ENCODE data around the gene AGFG2. TPM values are rescaled to one million over a fixed set of nuclear protein-coding genes. Genes with fewer than 3 reads are reported as not detected.
"Not testable (repeated sequence)": the region's sequence is repeated elsewhere in the genome, so short reads cannot be mapped to it uniquely, and the experiment has no call there.

AGFG2 gene
- total RNA-seq, 1 donor from 2014 or later = 74.2 TPM

- no peak for DNase-seq (ENCODE audit: low read depth in 2 of 2)
Observed at GRCh38 chr7:100520138-100520537, 18.9 kb upstream of the AGFG2 start.

GRCh38 chr7:100521076-100521475 lies 17.9 kb upstream of the AGFG2 start:
- no peak for DNase-seq (ENCODE audit: low read depth in 2 of 2)

GRCh38 chr7:100521909-100522593 lies 17.0 kb upstream of the AGFG2 start:
- DNase-seq (ENCODE audit: low read depth in 2 of 2) = not testable (repeated sequence)

- DNase-seq (ENCODE audit: low read depth in 2 of 2) = not testable (repeated sequence)
Observed at GRCh38 chr7:100523192-100523591, 15.8 kb upstream of the AGFG2 start.

- not testable (repeated sequence) for DNase-seq (ENCODE audit: low read depth in 2 of 2)
Observed at GRCh38 chr7:100528108-100528866, 10.7 kb upstream of the AGFG2 start.

GRCh38 chr7:100532165-100533022 lies 6.6 kb upstream of the AGFG2 start:
- DNase-seq (ENCODE audit: low read depth in 2 of 2) = peak in 1 of 2 donors; percentile 28

GRCh38 chr7:100535982-100536381 lies 3.0 kb upstream of the AGFG2 start:
- not testable (repeated sequence) for DNase-seq (ENCODE audit: low read depth in 2 of 2)

GRCh38 chr7:100536695-100537094 lies 2.3 kb upstream of the AGFG2 start:
- DNase-seq (ENCODE audit: low read depth in 2 of 2) = not testable (repeated sequence)

GRCh38 chr7:100538348-100538653 lies 702 bp upstream of the AGFG2 start:
- DNase-seq (ENCODE audit: low read depth in 2 of 2) = no peak

- DNase-seq (ENCODE audit: low read depth in 2 of 2) = no peak
Observed at GRCh38 chr7:100539436-100540006, 518 bp downstream of the AGFG2 start.

GRCh38 chr7:100540073-100540723 lies 1.2 kb downstream of the AGFG2 start:
- DNase-seq (ENCODE audit: low read depth in 2 of 2) = no peak

GRCh38 chr7:100541309-100541708 lies 2.3 kb downstream of the AGFG2 start:
- not testable (repeated sequence) for DNase-seq (ENCODE audit: low read depth in 2 of 2)

GRCh38 chr7:100543586-100543985 lies 4.6 kb downstream of the AGFG2 start:
- no peak for DNase-seq (ENCODE audit: low read depth in 2 of 2)

GRCh38 chr7:100544386-100544785 lies 5.4 kb downstream of the AGFG2 start:
- no peak for DNase-seq (ENCODE audit: low read depth in 2 of 2)

- DNase-seq (ENCODE audit: low read depth in 2 of 2) = no peak
Observed at GRCh38 chr7:100544967-100545359, 6.0 kb downstream of the AGFG2 start.

GRCh38 chr7:100545360-100546128 lies 6.5 kb downstream of the AGFG2 start:
- DNase-seq (ENCODE audit: low read depth in 2 of 2) = peak; percentile 86 to 96

GRCh38 chr7:100546129-100546925 lies 7.3 kb downstream of the AGFG2 start:
- DNase-seq (ENCODE audit: low read depth in 2 of 2) = peak; percentile 87 to 95

- peak; percentile 30 to 78 for DNase-seq (ENCODE audit: low read depth in 2 of 2)
Observed at GRCh38 chr7:100546926-100547800, 8.2 kb downstream of the AGFG2 start.

- peak; percentile 64 to 87 for DNase-seq (ENCODE audit: low read depth in 2 of 2)
Observed at GRCh38 chr7:100547872-100548271, 8.9 kb downstream of the AGFG2 start.

All from lung microvascular endothelial cell (primary cell).